NCI-H524 treated with DMSO at 0.1 percent for 48 hours (cell line): ENCODE data around the gene CNST.
"Not testable (repeated sequence)": the region's sequence is repeated elsewhere in the genome, so short reads cannot be mapped to it uniquely, and the experiment has no call there.

ENCODE experiments used
- DNase-seq: peaks from one replicate; lab custom pipeline; 2025; lab: John Stamatoyannopoulos, UW

Gene CNST

GRCh38 chr1:246558041-246558440, 8.2 kb upstream of the CNST start:
- DNase-seq: no peak

- DNase-seq: no peak
Measured at GRCh38 chr1:246559310-246559709, 6.9 kb upstream of the CNST start.

GRCh38 chr1:246560833-246561232, 5.4 kb upstream of the CNST start:
- DNase-seq: not testable (repeated sequence)

GRCh38 chr1:246564839-246565750, 1.2 kb upstream of the CNST start:
- no peak for DNase-seq

- no peak for DNase-seq
Measured at GRCh38 chr1:246565751-246566127, 517 bp upstream of the CNST start.

GRCh38 chr1:246566813-246567645, 773 bp downstream of the CNST start:
- DNase-seq: no peak

- no peak for DNase-seq
Measured at GRCh38 chr1:246567646-246568235, 1.5 kb downstream of the CNST start.

- DNase-seq: no peak
Measured at GRCh38 chr1:246569248-246570238, 3.3 kb downstream of the CNST start.

- not testable (repeated sequence) for DNase-seq
Measured at GRCh38 chr1:246571309-246571708, 5.1 kb downstream of the CNST start.

GRCh38 chr1:246571953-246572352, 5.7 kb downstream of the CNST start:
- DNase-seq: no peak

- no peak for DNase-seq
Measured at GRCh38 chr1:246572785-246573184, 6.5 kb downstream of the CNST start.

- DNase-seq: no peak
Measured at GRCh38 chr1:246573491-246573890, 7.2 kb downstream of the CNST start.

- DNase-seq: no peak
Measured at GRCh38 chr1:246576709-246577032, 10.4 kb downstream of the CNST start.

GRCh38 chr1:246577082-246577719, 10.9 kb downstream of the CNST start:
- DNase-seq: no peak

- no peak for DNase-seq
Measured at GRCh38 chr1:246577720-246578106, 11.5 kb downstream of the CNST start.

- no peak for DNase-seq
Measured at GRCh38 chr1:246579818-246580217, 13.6 kb downstream of the CNST start.

GRCh38 chr1:246580497-246581370, 14.5 kb downstream of the CNST start:
- no peak for DNase-seq

- no peak for DNase-seq
Measured at GRCh38 chr1:246582301-246583055, 16.2 kb downstream of the CNST start.

GRCh38 chr1:246583056-246583440, 16.8 kb downstream of the CNST start:
- DNase-seq: no peak
